NCI-H128 (cell line): ENCODE measurements around the gene SLC35A3.
"Not testable (repeated sequence)": the region's sequence is repeated elsewhere in the genome, so short reads cannot be mapped to it uniquely, and the experiment has no call there.

ENCODE experiments used
- DNase-seq: peaks from one replicate; lab custom pipeline; 2025; ENCODE audit not compliant: unreplicated experiment; lab: John Stamatoyannopoulos, UW

Gene SLC35A3

GRCh38 chr1:99970713-99971255 lies 988 bp downstream of the SLC35A3 start:
- DNase-seq = no peak

- DNase-seq = not testable (repeated sequence)
Observed at GRCh38 chr1:99972066-99972465, 2.3 kb downstream of the SLC35A3 start.

- DNase-seq = no peak
Observed at GRCh38 chr1:99975529-99975928, 5.7 kb downstream of the SLC35A3 start.

- not testable (repeated sequence) for DNase-seq
Observed at GRCh38 chr1:99977326-99977725, 7.5 kb downstream of the SLC35A3 start.

- DNase-seq = no peak
Observed at GRCh38 chr1:99978218-99978617, 8.4 kb downstream of the SLC35A3 start.

- no peak for DNase-seq
Observed at GRCh38 chr1:99979091-99979490, 9.3 kb downstream of the SLC35A3 start.

GRCh38 chr1:99980928-99981327 lies 11.1 kb downstream of the SLC35A3 start:
- no peak for DNase-seq

GRCh38 chr1:99986656-99987225 lies 16.9 kb downstream of the SLC35A3 start:
- no peak for DNase-seq

GRCh38 chr1:99988210-99988765 lies 18.5 kb downstream of the SLC35A3 start:
- DNase-seq = no peak

GRCh38 chr1:99992044-99992722 lies 22.4 kb downstream of the SLC35A3 start:
- no peak for DNase-seq

GRCh38 chr1:99992760-99993467 lies 23.1 kb downstream of the SLC35A3 start:
- no peak for DNase-seq

- DNase-seq = no peak
Observed at GRCh38 chr1:99993468-99993845, 23.7 kb downstream of the SLC35A3 start.

- no peak for DNase-seq
Observed at GRCh38 chr1:99994496-99994895, 24.7 kb downstream of the SLC35A3 start.

GRCh38 chr1:99996951-99997350 lies 27.2 kb downstream of the SLC35A3 start:
- DNase-seq = no peak

GRCh38 chr1:100001462-100001861 lies 31.7 kb downstream of the SLC35A3 start:
- no peak for DNase-seq

GRCh38 chr1:100005424-100005823 lies 35.6 kb downstream of the SLC35A3 start:
- DNase-seq = no peak

- no peak for DNase-seq
Observed at GRCh38 chr1:100006688-100007087, 36.9 kb downstream of the SLC35A3 start.

GRCh38 chr1:100009458-100009857 lies 39.7 kb downstream of the SLC35A3 start:
- no peak for DNase-seq

- DNase-seq = no peak
Observed at GRCh38 chr1:100010804-100011203, 41.0 kb downstream of the SLC35A3 start.

GRCh38 chr1:100019220-100019619 lies 49.4 kb downstream of the SLC35A3 start:
- no peak for DNase-seq

- no peak for DNase-seq
Observed at GRCh38 chr1:100023482-100023881, 53.7 kb downstream of the SLC35A3 start.

GRCh38 chr1:100027212-100027611 lies 57.4 kb downstream of the SLC35A3 start:
- DNase-seq = no peak
